Measurements from ENCODE around the gene CDC42SE2. TPM values are rescaled to one million over a fixed set of nuclear protein-coding genes. Genes with fewer than 3 reads are reported as not detected.

CDC42SE2 gene
- total and polyA plus RNA-seq, 2 experiments from 2014 or later = 24.2 to 36.2 TPM

DNA sequence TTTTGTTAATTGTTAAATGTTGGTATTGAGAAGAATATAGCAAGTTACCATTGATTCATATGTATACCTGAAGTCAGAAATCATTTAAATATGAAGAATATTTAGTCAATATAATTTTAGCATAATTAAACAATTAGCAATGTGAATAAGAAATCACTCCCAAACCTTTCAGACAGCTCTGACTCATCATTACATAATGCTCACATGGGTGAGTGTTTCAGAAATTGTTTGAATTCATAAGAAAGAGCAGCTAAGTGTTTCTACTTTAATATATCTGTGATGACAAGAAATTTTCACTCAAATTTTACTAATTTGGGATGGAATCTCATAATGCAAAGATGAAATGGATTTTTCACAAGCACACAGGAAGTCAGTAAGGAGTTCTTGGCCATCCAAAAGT, 42.0 kb upstream of the CDC42SE2 start:
- TF ChIP-seq ZNF462 (CRISPR knock-in tag; IDR thresholded peaks at IDR 0.05) = no peak
- TF ChIP-seq CREB1 (CRISPR knock-in tag; IDR thresholded peaks at IDR 0.05; ENCODE audit: low read depth) = no peak
- no peak for TF ChIP-seq REST (IDR thresholded peaks at IDR 0.05; ENCODE audit: unreplicated experiment)
- TF ChIP-seq STAT1 (IDR thresholded peaks at IDR 0.05; ENCODE audit: unreplicated experiment) = no peak
- TF ChIP-seq CTCF (conservative IDR thresholded peaks at IDR 0.05; ENCODE audit: low read depth in 2 of 2) = no peak
- no peak for TF ChIP-seq ZNF114 (CRISPR knock-in tag; IDR thresholded peaks at IDR 0.05)
- TF ChIP-seq ETS1 (IDR thresholded peaks at IDR 0.05) = no peak
- no peak for TF ChIP-seq NANOG (IDR thresholded peaks at IDR 0.05; ENCODE audit: borderline replicate concordance)
- no peak for TF ChIP-seq POLR2AphosphoS5 (IDR thresholded peaks at IDR 0.05; ENCODE audit: low read depth)
- no peak for TF ChIP-seq ZNF331 (CRISPR knock-in tag; IDR thresholded peaks at IDR 0.05; ENCODE audit: low read depth)
- TF ChIP-seq EZH2phosphoT487 (IDR thresholded peaks at IDR 0.05; ENCODE audit: unreplicated experiment) = no peak
- no peak for TF ChIP-seq JUNB (IDR thresholded peaks at IDR 0.05; ENCODE audit: unreplicated experiment)
- TF ChIP-seq EZH2 (IDR thresholded peaks at IDR 0.05; ENCODE audit: low read depth, unreplicated experiment) = no peak
- no peak overlapping the region for H3K4me3 ChIP-seq
- Mint-ChIP-seq H3K4me1 (no peaks in the 10 kb centered on the region), H3K36me3 (ENCODE audit: low read depth) (no peaks in the 10 kb centered on the region), H3K27me3 (ENCODE audit: insufficient read depth, low read depth, poor library complexity) (peaks cover 2% of the 10 kb centered on the region), H3K27ac (no peak overlapping the region), H3K9me3 (no peaks in the 10 kb centered on the region), H3K4me3 (no peak overlapping the region)
- H4K20me1 ChIP-seq (replicated peaks; ENCODE audit: insufficient read depth) = no peaks in the 10 kb centered on the region
- H3K36me3 ChIP-seq (ENCODE audit: insufficient read depth) = no peaks in the 10 kb centered on the region
- H3K79me2 ChIP-seq (replicated peaks; ENCODE audit: insufficient read depth) = no peaks in the 10 kb centered on the region
- H3K9me2 ChIP-seq (ENCODE audit: insufficient read depth) = no peaks in the 10 kb centered on the region
- no peaks in the 10 kb centered on the region for H3K27me3 ChIP-seq (ENCODE audit: insufficient read depth)
- no peak for ATAC-seq
- no peak for DNase-seq (ENCODE audit: low spot score)
- no peaks in the 10 kb centered on the region for H3K4me1 ChIP-seq (ENCODE audit: insufficient read depth)
- no peaks in the 10 kb centered on the region for H3F3A ChIP-seq (replicated peaks; ENCODE audit: low read depth)
- H3K27ac ChIP-seq (ENCODE audit: low read depth) = no peak overlapping the region
- no peak overlapping the region for H2AFZ ChIP-seq
- H3K4me2 ChIP-seq = no peak overlapping the region
